ENCODE results near the gene PLCL1. TPM values are rescaled to one million over a fixed set of nuclear protein-coding genes. Genes with fewer than 3 reads are reported as not detected.

PLCL1 gene
- total RNA-seq, 3 donors from 2014 or later = 6.6 to 11.3 (median 11.1) TPM

DNA sequence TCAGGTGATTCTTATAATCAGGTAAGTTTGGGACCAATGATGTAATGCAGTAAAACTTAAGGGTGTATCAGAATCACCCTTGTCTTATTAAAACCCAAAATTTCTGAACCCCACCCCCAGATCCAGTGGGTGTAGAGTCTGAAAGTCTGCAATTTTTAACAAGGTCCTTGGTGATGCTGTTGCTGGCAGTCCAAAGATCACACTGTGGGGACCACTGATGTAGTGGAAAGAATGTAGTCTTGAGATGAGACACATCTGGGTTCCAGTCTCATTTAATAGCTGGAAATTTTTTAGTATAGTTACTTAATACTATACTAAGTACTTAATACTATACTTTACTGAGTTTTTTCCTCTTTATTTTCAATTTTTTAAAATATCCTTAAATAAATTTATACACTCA is 258.4 kb downstream of the PLCL1 start:
- Histone ChIP-seq H3K4me1 (no peaks in the 10 kb centered on the region), H3K27me3 (no peaks in the 10 kb centered on the region), H3K27ac (no peak overlapping the region), H3K4me3 (no peak overlapping the region), H3K9me3 (no peaks in the 10 kb centered on the region), H3K36me3 (no peaks in the 10 kb centered on the region)
- DNase-seq (ENCODE audit: low spot score in 2 of 2) = no peak
- intact Hi-C loops (cut with DNase I; ENCODE audit: low total_unique reads) = no loop called here
- TF ChIP-seq POLR2A (IDR thresholded peaks at IDR 0.05) = no peak

DNA sequence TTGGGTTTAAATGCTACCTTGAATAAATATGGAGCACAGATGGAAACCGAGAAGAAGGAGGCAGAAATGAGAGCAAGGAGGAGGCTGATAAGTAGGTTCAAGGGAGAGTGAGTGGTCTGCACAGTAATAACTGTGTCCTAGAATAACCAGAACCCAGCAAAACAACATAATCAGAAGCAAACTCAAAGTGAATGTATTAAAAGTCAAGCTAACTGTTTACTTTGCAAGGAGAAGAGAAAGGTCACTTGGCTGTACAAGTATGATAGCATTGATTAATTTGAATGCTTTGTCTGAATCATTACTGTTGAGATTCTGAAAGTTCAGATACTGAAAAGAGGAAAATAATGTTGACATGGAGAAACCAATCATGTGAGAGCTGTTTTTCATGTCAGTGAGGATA is 258.8 kb downstream of the PLCL1 start:
- DNase-seq (ENCODE audit: low spot score in 2 of 2) = no peak
- no peaks in the 10 kb centered on the region for H3K9me3 ChIP-seq
- no peaks in the 10 kb centered on the region for H3K27me3 ChIP-seq
- H3K27ac ChIP-seq = no peak overlapping the region
- intact Hi-C loops (cut with DNase I; ENCODE audit: low total_unique reads) = no loop called here
- no peaks in the 10 kb centered on the region for H3K36me3 ChIP-seq
- H3K4me3 ChIP-seq = no peak overlapping the region
- no peaks in the 10 kb centered on the region for H3K4me1 ChIP-seq
- TF ChIP-seq POLR2A (IDR thresholded peaks at IDR 0.05) (no peak), POLR2AphosphoS5 (IDR thresholded peaks at IDR 0.05) (no peak)
- TF ChIP-seq, protein P1, sequence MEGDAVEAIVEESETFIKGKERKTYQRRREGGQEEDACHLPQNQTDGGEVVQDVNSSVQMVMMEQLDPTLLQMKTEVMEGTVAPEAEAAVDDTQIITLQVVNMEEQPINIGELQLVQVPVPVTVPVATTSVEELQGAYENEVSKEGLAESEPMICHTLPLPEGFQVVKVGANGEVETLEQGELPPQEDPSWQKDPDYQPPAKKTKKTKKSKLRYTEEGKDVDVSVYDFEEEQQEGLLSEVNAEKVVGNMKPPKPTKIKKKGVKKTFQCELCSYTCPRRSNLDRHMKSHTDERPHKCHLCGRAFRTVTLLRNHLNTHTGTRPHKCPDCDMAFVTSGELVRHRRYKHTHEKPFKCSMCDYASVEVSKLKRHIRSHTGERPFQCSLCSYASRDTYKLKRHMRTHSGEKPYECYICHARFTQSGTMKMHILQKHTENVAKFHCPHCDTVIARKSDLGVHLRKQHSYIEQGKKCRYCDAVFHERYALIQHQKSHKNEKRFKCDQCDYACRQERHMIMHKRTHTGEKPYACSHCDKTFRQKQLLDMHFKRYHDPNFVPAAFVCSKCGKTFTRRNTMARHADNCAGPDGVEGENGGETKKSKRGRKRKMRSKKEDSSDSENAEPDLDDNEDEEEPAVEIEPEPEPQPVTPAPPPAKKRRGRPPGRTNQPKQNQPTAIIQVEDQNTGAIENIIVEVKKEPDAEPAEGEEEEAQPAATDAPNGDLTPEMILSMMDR (IDR thresholded peaks at IDR 0.05) = no peak

GRCh38 chr2:198065322-198065721 is 260.9 kb downstream of the PLCL1 start:
- Histone ChIP-seq H3K4me1 (no peaks in the 10 kb centered on the region), H3K27me3 (no peaks in the 10 kb centered on the region), H3K36me3 (no peaks in the 10 kb centered on the region), H3K9me3 (no peaks in the 10 kb centered on the region), H3K27ac (no peak overlapping the region), H3K4me3 (no peak overlapping the region)
- TF ChIP-seq, protein P1 (IDR thresholded peaks at IDR 0.05) = no peak
- TF ChIP-seq POLR2A (IDR thresholded peaks at IDR 0.05) (no peak), POLR2AphosphoS5 (IDR thresholded peaks at IDR 0.05) (no peak)
- no peak for DNase-seq (ENCODE audit: low spot score in 2 of 2)
- intact Hi-C loops (cut with DNase I; ENCODE audit: low total_unique reads) = no loop called here

GRCh38 chr2:198066597-198066996 is 262.2 kb downstream of the PLCL1 start:
- no peak overlapping the region for H3K4me3 ChIP-seq
- H3K27ac ChIP-seq = no peak overlapping the region
- TF ChIP-seq POLR2A (IDR thresholded peaks at IDR 0.05) (no peak), POLR2AphosphoS5 (IDR thresholded peaks at IDR 0.05) (no peak)
- TF ChIP-seq, protein P1 (IDR thresholded peaks at IDR 0.05) = no peak
- DNase-seq (ENCODE audit: low spot score in 2 of 2) = no peak
- no peaks in the 10 kb centered on the region for H3K27me3 ChIP-seq
- H3K4me1 ChIP-seq = no peaks in the 10 kb centered on the region
- no peaks in the 10 kb centered on the region for H3K36me3 ChIP-seq
- H3K9me3 ChIP-seq = no peaks in the 10 kb centered on the region
- intact Hi-C loops (cut with DNase I; ENCODE audit: low total_unique reads) = no loop called here

DNA sequence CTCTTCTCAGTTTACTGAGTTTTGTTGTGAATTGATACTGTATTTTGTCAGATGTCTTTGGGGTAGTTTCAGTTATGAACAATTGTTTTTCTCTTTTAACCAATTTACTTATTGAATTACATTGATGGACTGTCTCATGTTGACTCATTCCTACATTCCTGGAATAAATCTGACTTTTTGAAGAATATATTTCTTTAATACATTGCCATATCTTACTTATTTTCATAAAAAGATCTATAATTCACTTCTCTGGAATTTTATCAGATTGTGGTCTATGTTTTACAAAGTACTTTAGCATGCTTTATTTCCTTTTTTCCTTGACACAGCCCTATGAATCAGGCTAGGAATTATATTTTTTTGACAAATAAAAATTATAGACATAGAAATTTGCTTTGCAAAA is 268.3 kb downstream of the PLCL1 start:
- Histone ChIP-seq H3K4me1 (no peaks in the 10 kb centered on the region), H3K4me3 (no peak overlapping the region), H3K27me3 (no peaks in the 10 kb centered on the region), H3K36me3 (no peaks in the 10 kb centered on the region), H3K27ac (no peak overlapping the region), H3K9me3 (no peaks in the 10 kb centered on the region)
- DNase-seq (ENCODE audit: low spot score in 2 of 2) = no peak
- intact Hi-C loops (cut with DNase I; ENCODE audit: low total_unique reads) = no loop called here
- no peak for TF ChIP-seq POLR2A (IDR thresholded peaks at IDR 0.05)
- TF ChIP-seq, protein P1 (IDR thresholded peaks at IDR 0.05) = no peak
- no peak for TF ChIP-seq POLR2AphosphoS5 (IDR thresholded peaks at IDR 0.05)

DNA sequence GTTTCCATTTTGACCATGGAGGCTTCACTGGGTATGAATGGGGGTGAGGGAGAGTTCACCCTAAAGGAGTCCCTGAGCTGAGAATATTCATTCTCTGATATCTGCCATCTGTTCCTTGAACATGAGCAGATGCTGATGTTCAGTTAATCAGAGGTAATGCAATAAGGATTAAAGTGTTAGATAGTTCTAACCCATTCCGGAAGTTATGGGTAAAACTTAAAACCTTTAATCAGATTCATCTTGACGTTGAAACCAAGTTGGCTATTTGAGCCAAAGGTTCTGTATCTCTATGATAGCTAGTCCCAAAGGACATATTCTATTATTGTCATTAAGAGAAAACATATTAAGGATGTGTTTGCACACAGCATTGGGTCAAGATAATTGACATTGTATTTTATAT is 268.9 kb downstream of the PLCL1 start:
- DNase-seq (ENCODE audit: low spot score in 2 of 2) = no peak
- Histone ChIP-seq H3K27me3 (no peaks in the 10 kb centered on the region), H3K9me3 (no peaks in the 10 kb centered on the region), H3K27ac (no peak overlapping the region), H3K4me3 (no peak overlapping the region), H3K36me3 (no peaks in the 10 kb centered on the region), H3K4me1 (no peaks in the 10 kb centered on the region)
- TF ChIP-seq POLR2A (IDR thresholded peaks at IDR 0.05) (no peak), POLR2AphosphoS5 (IDR thresholded peaks at IDR 0.05) (no peak)
- TF ChIP-seq, protein P1 (IDR thresholded peaks at IDR 0.05) = no peak
- intact Hi-C loops (cut with DNase I; ENCODE audit: low total_unique reads) = no loop called here

Measured in breast epithelium (tissue), 4 donors.